ENCODE results near the gene AP1M1. TPM values are rescaled to one million over a fixed set of nuclear protein-coding genes. Genes with fewer than 3 reads are reported as not detected.

The AP1M1 gene
- total and polyA plus RNA-seq, 2 of the 4 experiments (the other 2 are of a cell fraction): 85.1 to 99.1 TPM

- no peak overlapping the region for H3K4ac ChIP-seq (ENCODE audit: low read depth, low read length)
- intact Hi-C loops (cut with micrococcal nuclease): no loop called here
- no peak for TF ChIP-seq RFX5 (IDR thresholded peaks at IDR 0.05; ENCODE audit: low read depth, low read length)
- TF ChIP-seq, protein P1, sequence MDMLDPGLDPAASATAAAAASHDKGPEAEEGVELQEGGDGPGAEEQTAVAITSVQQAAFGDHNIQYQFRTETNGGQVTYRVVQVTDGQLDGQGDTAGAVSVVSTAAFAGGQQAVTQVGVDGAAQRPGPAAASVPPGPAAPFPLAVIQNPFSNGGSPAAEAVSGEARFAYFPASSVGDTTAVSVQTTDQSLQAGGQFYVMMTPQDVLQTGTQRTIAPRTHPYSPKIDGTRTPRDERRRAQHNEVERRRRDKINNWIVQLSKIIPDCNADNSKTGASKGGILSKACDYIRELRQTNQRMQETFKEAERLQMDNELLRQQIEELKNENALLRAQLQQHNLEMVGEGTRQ (IDR thresholded peaks at IDR 0.05; ENCODE audit: low read depth, low read length): no peak
- TF ChIP-seq RAD21 (IDR thresholded peaks at IDR 0.05; ENCODE audit: low read length): no peak
- no peak for TF ChIP-seq POLR2A (IDR thresholded peaks at IDR 0.05; ENCODE audit: low read depth, low read length)
- TF ChIP-seq CTCF (conservative IDR thresholded peaks at IDR 0.05; ENCODE audit: low read depth, low read length): no peak
- TF ChIP-seq RCOR1 (IDR thresholded peaks at IDR 0.05; ENCODE audit: insufficient replicate concordance, low read length): no peak
- TF ChIP-seq MAZ (IDR thresholded peaks at IDR 0.05; ENCODE audit: borderline replicate concordance, low read depth, low read length): no peak
- TF ChIP-seq MAFK (IDR thresholded peaks at IDR 0.05; ENCODE audit: low read depth, low read length): no peak
- TF ChIP-seq BHLHE40 (IDR thresholded peaks at IDR 0.05; ENCODE audit: low read depth, low read length): no peak
- no peak for TF ChIP-seq CHD1 (IDR thresholded peaks at IDR 0.05; ENCODE audit: low read depth, low read length)
- no peak for TF ChIP-seq FOS (IDR thresholded peaks at IDR 0.05; ENCODE audit: low read depth, low read length)
- H3K9ac ChIP-seq (ENCODE audit: low read depth, low read length): no peak overlapping the region
- H3K18ac ChIP-seq (ENCODE audit: low read depth, low read length): no peak overlapping the region
- H3K14ac ChIP-seq (replicated peaks; ENCODE audit: low read depth, low read length): no peak overlapping the region
- no peak overlapping the region for H3K56ac ChIP-seq (ENCODE audit: extremely low read depth, insufficient read depth, low read length)
- no peaks in the 10 kb centered on the region for H3K27me3 ChIP-seq (ENCODE audit: control insufficient read depth, insufficient read depth, low read length)
- DNase-seq (no peak), ATAC-seq (ENCODE audit: low read depth) (no peak)
- H3K4me2 ChIP-seq (ENCODE audit: low read depth, low read length): no peak overlapping the region
- no TSS peak for BruUV-seq (replicated peaks)
- WGBS, 2 experiments (ENCODE audit: extremely low coverage in 2 of 2, insufficient read length in 1 of 2): no CpG with 5 or more reads among the region's 4 CpGs
- no peak overlapping the region for H4K5ac ChIP-seq (ENCODE audit: low read depth, low read length)
- H2BK5ac ChIP-seq (ENCODE audit: low read depth, low read length, poor library complexity, severe bottlenecking): no peak overlapping the region
- no peak overlapping the region for H2BK15ac ChIP-seq (ENCODE audit: low read depth, low read length)
- dilution Hi-C loops (cut with HindIII; ENCODE audit: low sequenced_read_pairs, unreplicated experiment): no loop called here
- no peaks in the 10 kb centered on the region for H3K4me1 ChIP-seq (ENCODE audit: control insufficient read depth, insufficient read depth, low read length)
- no peak overlapping the region for H2BK120ac ChIP-seq (ENCODE audit: low read depth, low read length)
- no peaks in the 10 kb centered on the region for H3K9me1 ChIP-seq (ENCODE audit: insufficient read depth, low read length)
- H3K4me3 ChIP-seq (ENCODE audit: insufficient read depth, low read depth, low read length): no peak overlapping the region
- no peak overlapping the region for H4K8ac ChIP-seq (ENCODE audit: low read depth in 2 of 2, low read length in 2 of 2)
- no peak overlapping the region for H4K91ac ChIP-seq (ENCODE audit: insufficient read depth, low read depth, low read length)
- in situ Hi-C loops (cut with MboI; ENCODE audit: low sequenced_read_pairs): no loop called here
- H3K36me3 ChIP-seq (ENCODE audit: control insufficient read depth, insufficient read depth, low read length): peaks cover 54% of the 10 kb centered on the region
- ChIA-PET POLR2A (ENCODE audit: unreplicated experiment) (no interaction called here), CTCF (no interaction called here)
- no peak overlapping the region for H2AK9ac ChIP-seq (replicated peaks; ENCODE audit: low read depth, low read length, poor library complexity)
- H3K27ac ChIP-seq (ENCODE audit: insufficient read depth, low read length): no peak overlapping the region
- no peak overlapping the region for H2AK5ac ChIP-seq (ENCODE audit: low read depth, low read length)
- H2AFZ ChIP-seq (replicated peaks; ENCODE audit: low read length, poor library complexity): no peak overlapping the region
- peaks cover 14% of the 10 kb centered on the region for H4K20me1 ChIP-seq (ENCODE audit: insufficient read depth, low read length)
- no peaks in the 10 kb centered on the region for H3K9me3 ChIP-seq (ENCODE audit: control insufficient read depth, insufficient read depth, low read length)
- no peak overlapping the region for H3K23ac ChIP-seq (ENCODE audit: low read depth, low read length)
- H2BK20ac ChIP-seq (ENCODE audit: low read depth, low read length): no peak overlapping the region
- H3K79me1 ChIP-seq (ENCODE audit: low read depth in 1 of 2, low read length in 2 of 2): peaks cover 42 to 56% of the 10 kb centered on the region in 2 experiments
Measured at GRCh38 chr19:16210168-16210567, 12.5 kb downstream of the AP1M1 start.

Data from IMR-90 (cell line).